Neural cell (in vitro differentiated cells): ENCODE measurements around the gene RPS19BP1.

Experiments used
- CTCF ChIP-seq: fragments of 450-650 bp; IDR thresholded peaks from 2 replicates; pipeline ENCODE4 v1.5.1; 2014; ENCODE audit warnings: antibody characterized with exemption, mild to moderate bottlenecking, moderate library complexity; ENCODE audit not compliant: poor library complexity, severe bottlenecking
- EP300 ChIP-seq: fragments of 450-650 bp; conservative IDR thresholded peaks from 2 replicates; pipeline ENCODE4 v1.6.1; 2014; ENCODE audit warnings: antibody characterized with exemption, mild to moderate bottlenecking, moderate library complexity; ENCODE audit not compliant: poor library complexity, severe bottlenecking
- SMC3 ChIP-seq: fragments of 450-650 bp; conservative IDR thresholded peaks from 2 replicates; pipeline ENCODE4 v1.6.1; 2014; ENCODE audit warnings: antibody characterized with exemption, mild to moderate bottlenecking, moderate library complexity; ENCODE audit not compliant: poor library complexity
- TAF1 ChIP-seq: IDR thresholded peaks from 2 replicates; pipeline ENCODE4 v1.6.1; 2012; ENCODE audit warnings: low read depth

GRCh38 chr22:39482768-39483167, 49.8 kb downstream of the RPS19BP1 start:
- TF ChIP-seq EP300 (no peak), CTCF (no peak), TAF1 (no peak), SMC3 (no peak)
